CD4-positive, alpha-beta T cell treated with Interleukin-6 at 100 ng/mL for 8 hours (primary cell): ENCODE results near the gene CACTIN.

Experiments used
- DNase-seq: peaks from one replicate; pipeline ENCODE4 v3.0.0-alpha.2; 2020; ENCODE audit warnings: mixed read lengths, low spot score

The CACTIN gene

DNA sequence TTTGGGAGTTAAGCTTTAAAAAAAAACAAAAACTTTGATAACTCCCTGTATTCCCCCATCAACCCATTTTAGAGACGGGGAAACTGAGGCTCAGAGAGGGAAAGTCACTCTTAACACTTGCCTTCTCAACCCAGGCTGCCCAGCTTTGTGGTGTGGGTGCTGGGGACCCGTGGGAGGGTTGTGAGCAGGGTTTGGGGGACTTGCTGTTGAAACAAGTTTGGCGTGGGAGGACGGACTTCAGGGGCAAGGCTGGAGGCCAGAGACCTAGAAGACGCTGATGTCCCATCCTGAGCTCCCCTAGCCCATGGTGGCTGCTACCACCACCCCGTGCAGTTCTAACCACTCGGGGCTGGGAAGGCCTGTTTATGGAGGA lies 747 bp upstream of the CACTIN start:
- no peak for DNase-seq

DNA sequence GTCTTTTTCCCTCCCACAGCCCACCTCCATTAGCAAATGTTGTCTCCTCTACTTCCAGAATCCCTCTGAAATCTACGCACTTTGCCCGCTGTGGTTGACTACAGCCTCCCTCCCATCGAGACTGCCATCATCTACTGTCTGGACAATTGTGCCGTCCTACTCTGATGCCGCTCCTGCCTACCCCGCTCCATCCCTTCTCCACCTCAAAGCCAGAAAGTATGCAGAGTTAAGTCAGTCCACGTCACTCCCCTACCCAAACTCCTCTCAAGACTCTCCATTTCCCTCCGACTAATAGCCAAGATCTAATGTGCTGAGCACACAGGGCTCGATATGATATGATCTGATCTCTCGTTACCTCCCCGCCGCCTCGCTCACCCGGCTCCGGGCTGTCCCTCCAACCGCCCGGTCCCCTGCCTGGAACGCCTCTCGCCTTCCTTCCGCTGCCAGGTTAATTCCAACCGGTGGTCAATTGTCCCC lies 556 bp downstream of the CACTIN start:
- no peak for DNase-seq

GRCh38 chr19:3623716-3624115 lies 2.9 kb downstream of the CACTIN start:
- DNase-seq, result no peak

DNA sequence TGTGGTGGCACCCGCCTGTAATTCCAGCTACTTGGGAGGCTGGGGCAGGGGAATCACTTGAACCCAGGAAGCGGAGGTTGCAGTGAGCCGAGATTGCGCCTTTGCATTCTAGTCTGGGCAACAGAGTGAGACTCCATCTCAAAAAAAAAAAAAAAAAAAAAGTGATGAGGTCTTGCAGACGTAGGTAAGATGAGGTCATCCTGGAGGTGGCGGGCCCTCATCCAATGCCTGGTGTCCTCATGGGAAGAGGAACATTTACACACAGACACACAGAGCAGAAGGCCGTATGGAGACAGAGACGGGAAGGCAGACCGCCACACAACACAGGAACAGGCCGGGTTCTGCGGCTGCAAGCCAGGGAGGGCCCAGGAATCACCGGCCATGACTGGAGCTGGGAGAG lies 4.4 kb downstream of the CACTIN start:
- no peak for DNase-seq

GRCh38 chr19:3621689-3622088 lies 4.9 kb downstream of the CACTIN start:
- no peak for DNase-seq

- DNase-seq, result no peak
These were observed 5.6 kb downstream of the CACTIN start for GRCh38 chr19:3620817-3621547.

DNA sequence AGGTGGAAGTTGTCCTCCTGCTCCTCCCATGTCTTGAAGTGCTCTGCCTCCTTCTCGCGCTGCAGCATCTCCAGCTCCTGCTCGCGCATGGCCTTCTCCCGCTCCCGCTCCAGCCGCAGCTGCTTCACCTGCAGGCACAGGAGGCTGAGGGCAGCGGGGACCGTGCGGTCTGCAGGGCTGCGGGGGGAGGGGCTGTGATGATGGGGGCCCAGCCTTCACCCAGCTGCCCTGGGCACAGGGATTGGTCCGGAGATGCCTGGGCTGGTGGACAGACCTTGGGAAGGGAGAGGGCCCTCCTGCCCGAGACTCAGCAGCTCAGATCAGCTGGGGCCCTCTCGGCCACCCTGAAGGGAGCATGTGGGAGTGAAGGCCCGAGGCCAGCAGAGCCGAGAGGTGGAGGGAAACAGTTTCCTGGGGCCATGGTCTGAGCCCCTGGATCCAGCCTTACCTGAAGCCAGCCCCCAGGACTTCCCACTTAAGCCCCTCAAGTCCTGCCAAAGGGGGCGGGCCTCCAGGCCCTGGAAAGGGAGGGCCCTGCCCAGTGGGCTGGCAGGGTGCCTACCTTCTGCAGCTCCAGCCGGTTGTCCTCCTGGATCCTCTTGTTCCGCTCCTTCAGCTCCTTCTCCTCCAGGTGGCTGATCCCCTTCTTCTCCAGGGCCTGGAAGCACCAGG lies 6.3 kb downstream of the CACTIN start:
- DNase-seq, result no peak

- DNase-seq, result no peak
These were observed 7.0 kb downstream of the CACTIN start for GRCh38 chr19:3619631-3620012.

DNA sequence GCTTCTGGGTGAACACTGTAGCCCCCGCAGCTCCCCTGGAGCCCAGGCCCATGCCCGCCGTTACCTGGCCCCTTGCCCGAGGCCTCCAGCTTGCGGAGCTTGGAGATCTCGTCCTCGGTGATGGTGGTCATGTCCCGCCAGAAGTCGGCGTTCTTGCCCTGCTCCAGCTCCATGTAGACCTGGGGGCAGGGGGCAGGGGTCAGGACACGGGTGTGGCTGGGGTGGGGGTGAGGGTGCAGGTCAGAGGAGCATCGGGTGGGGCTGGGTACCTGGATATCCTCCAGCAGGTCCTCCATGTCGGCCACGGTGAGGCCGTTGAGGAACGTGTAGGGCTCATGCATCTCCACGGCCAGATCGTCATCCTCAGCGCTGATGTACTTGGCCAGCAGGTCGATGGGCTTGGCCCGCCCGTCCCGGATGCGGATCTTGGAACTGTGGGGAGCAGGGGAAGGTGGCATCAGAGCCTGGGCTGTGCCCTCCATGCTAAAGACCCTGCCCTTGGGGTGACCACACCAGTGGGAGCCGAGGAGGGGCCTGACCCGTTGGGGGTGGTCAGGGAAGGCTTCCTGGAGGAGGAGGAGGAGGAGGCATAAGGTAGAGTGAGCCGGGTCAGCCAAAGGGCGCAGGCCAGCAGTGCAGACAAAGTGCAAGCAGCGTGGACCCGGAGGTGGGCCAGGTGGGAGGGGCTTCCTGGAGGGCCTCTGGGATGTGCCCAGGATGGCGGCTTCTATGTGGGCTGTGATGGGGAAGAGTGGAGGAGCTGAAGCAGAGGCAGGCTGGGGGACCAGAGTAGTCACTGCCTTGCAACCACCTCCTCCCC lies 7.6 kb downstream of the CACTIN start:
- DNase-seq, result no peak

- DNase-seq, result peak; percentile 27
These were observed 8.3 kb downstream of the CACTIN start for GRCh38 chr19:3618144-3618810.

DNA sequence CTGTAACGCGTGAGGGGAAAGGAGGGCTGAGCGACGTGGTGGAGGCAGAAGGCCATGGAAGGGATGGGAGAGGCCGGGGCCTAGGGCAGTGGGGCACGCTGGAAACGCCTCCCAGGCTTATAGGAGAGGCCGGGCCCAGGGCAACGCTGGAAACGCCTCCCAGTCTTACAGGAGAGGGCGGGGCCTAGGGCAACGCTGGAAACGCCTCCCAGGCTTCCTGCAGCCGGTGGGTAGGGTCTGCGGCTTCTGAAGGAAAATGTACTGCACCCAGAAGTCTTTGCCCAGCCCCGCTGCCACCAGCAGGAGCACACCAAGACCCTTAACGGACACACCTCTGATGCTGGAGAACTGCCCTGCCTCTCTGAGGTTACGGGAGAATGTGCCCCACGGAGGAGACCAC lies 9.1 kb downstream of the CACTIN start:
- DNase-seq, result peak; percentile 28

DNA sequence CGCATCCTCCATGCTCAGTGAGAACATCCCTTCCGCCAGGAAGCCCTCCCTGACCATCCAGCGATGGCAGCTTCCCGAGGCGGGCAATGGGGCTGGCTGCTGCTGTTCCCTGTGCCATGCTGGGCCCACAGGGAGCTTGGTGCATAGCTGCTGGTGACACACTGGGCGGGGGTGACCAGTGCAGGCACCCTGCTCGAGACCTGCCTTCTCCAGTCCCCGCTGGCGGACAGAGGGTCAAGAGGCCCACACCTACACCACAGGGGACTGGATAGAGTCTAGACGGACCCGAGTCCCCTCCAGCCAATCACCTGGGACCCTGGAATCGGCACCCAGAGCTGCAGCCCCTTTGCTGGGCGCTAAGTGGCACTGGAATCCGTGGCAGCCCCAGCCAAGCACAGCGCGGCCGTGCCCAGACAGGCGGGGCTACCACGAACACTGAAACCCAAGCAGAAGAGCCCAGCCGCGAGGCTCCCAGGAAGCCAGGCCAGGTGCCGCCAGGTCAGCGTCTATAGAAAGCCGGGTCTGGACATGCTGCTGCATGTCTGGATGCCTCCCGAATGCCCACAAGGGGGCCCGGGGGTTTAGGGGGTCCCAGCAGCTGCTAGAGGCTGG lies 11.0 kb downstream of the CACTIN start:
- DNase-seq, result no peak

- no peak for DNase-seq
These were observed 11.6 kb downstream of the CACTIN start for GRCh38 chr19:3614858-3615505.

DNA sequence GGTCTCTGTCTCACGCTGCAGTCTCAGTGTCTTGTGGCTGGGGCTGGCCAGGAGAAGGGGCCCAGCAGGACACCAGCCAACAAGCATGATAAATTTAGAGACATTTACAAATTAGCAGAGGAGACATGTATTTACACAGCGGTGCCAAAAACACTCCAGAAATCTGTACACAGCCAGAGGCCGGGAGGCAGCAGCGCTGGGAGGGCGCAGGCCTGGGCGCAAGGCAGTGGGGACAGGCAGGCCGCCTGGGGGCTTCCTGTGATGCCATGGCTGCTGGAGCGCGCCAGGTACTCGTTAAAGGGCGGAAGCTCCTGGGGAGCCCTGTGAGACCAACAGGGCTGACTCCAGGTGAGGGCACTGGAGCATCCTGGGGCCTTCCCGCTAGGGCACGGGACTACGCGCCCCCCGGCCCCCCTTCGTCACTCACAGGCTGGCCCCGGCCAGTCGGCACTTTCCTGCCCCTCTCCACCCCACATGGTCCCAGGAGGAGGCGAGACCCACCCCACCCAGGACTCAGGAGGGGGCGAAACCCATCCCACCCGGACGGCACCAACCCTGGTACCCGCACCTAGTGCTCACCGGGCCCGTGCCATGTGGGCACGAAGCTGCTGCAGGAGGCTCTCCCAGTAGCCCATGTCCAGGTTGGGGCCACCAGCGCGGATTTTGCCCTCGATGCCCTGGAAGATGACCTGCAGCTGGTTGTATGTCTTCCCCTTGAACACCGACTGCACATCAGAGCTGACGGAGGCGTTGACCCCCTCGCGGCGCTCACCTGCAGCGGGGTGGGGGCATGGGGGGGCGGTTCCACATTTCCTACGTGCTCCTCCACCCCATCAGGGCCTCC lies 12.6 kb downstream of the CACTIN start:
- no peak for DNase-seq

GRCh38 chr19:3612901-3613741 lies 13.5 kb downstream of the CACTIN start:
- no peak for DNase-seq

DNA sequence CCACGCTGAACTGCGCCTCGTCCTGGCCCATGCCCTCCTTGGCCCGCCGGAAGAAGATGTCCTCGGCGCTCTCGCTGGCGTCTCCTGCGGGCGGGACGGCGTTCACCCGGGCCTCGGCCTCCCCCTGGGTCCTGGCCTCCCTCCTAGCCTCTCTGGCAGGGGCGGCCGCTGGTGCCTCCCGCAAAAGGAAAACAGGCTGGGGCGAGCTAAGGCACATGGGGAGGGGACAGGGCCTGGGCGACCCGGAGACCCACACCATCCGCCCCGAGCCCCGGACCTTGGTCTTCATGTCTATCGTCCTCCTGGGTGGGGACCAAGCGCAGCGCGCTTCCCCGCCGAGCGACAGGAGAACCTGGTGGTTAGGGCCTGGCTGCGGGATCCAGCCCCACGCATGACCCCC lies 14.3 kb downstream of the CACTIN start:
- no peak for DNase-seq

GRCh38 chr19:3611841-3612240 lies 14.7 kb downstream of the CACTIN start:
- no peak for DNase-seq

- DNase-seq, result no peak
These were observed 15.6 kb downstream of the CACTIN start for GRCh38 chr19:3610745-3611717.
